HG02763 (cell line): ENCODE results near the gene TMEM119.

Source experiments
- ATAC-seq: cut with Tn5 transposase; IDR thresholded peaks from one replicate; pipeline ENCODE4 v1.9.1; 2021; ENCODE audit warnings: mild to moderate bottlenecking, moderate library complexity; ENCODE audit not compliant: unreplicated experiment

Gene TMEM119

DNA sequence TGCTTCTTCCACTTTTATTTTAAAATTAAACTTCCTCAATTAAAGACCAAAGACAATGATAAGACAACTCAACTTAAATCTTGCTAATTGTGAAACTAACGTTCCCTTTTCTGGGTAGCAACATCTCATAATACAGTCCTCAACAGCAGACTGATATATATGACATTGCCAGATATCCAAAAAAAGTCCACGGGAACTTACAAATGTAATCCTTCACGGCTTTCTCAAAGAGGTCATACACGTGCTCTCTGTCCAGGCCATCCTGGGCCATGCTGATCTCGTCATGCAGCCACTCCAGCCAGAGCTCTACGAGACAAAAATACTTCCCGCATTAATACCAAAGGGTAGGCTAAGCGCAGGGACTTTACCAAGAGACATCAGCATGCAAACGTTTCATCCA is 50.2 kb downstream of the TMEM119 start:
- no peak for ATAC-seq

DNA sequence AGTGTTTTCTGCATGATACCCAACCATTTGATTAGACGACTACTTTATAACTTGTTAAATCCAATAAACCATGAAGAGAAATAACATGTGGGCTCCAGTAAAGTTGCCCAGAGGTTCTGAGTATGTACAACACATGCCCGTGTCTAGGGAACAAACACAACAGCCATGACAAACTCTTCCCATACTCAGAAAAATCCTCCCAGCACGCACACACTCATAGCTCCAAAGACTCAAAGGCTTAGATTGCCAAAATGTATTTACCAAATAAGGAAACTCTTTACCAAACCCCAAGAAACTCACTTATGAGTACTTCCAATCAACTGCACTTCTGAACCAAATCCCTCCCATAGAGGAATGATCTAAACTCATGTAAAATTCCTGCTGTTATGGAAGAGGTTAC is 54.2 kb downstream of the TMEM119 start:
- ATAC-seq: no peak

DNA sequence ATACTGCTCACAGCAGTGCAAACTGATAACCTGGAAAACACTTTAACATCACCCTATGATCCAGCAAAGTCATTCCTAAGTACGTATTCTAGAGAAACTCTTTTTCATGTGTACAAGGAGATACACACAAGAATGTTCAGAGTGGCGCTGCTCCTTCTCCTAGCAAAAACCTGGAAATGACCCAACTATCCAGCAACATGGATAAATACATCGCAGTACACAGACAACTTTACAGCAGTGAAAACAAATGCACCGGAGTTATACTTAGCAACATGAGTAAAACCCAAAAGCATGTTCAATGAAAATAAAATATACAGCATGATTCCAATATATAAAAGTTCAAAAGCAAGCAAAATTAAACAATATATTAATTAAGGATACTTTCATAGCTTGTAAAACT is 55.6 kb downstream of the TMEM119 start:
- ATAC-seq: no peak
